CD4-positive, alpha-beta T cell (primary cell): ENCODE results near the gene UBXN7. TPM values are rescaled to one million over a fixed set of nuclear protein-coding genes. Genes with fewer than 3 reads are reported as not detected.
"Not testable (repeated sequence)": the region's sequence is repeated elsewhere in the genome, so short reads cannot be mapped to it uniquely, and the experiment has no call there.

ENCODE experiments used
- ATAC-seq: fragments of 200-7000 bp; cut with Tn5 transposase; one replicate; pipeline ENCODE4 v1.10.0; 2022; ENCODE audit warnings: mild to moderate bottlenecking; ENCODE audit not compliant: poor library complexity
- CTCF ChIA-PET: fragments of 350-600 bp; sonication (Branson Sonifier 250); formaldehyde crosslinking; loops from one replicate; lab custom pipeline; 2021; ENCODE audit warnings: antibody characterized with exemption, inconsistent platforms; lab: Charles Lee
- POLR2A ChIA-PET: fragments of 350-600 bp; sonication (Branson Sonifier 250); formaldehyde crosslinking; loops from one replicate; lab custom pipeline; 2021; ENCODE audit warnings: antibody characterized with exemption, inconsistent platforms; lab: Charles Lee
- DNase-seq, 14 experiments: peaks; one replicate each; pipeline ENCODE4 v3.0.0-alpha.2; 2013 to 2020; ENCODE audit warnings: mixed read lengths in 2 of 14
- H3K27ac ChIP-seq, 2 donors: one replicate each; pipeline versions ENCODE4 v1.5.1 to v1.7.0; 2013; ENCODE audit warnings: low read length in 2 of 2, low read depth in 1 of 2, mild to moderate bottlenecking in 1 of 2
- H3K27me3 ChIP-seq, 2 experiments: 1 replicate in 1 of 2; 2 replicates in 1 of 2; pipeline versions ENCODE4 v1.6.1 to v1.7.0; 2013; ENCODE audit warnings: low read length in 2 of 2, control low read depth in 1 of 2, mild to moderate bottlenecking in 1 of 2, moderate library complexity in 1 of 2; ENCODE audit not compliant: insufficient read depth in 2 of 2, control insufficient read depth in 1 of 2
- H3K36me3 ChIP-seq: one replicate; pipeline ENCODE4 v1.6.1; 2013; ENCODE audit warnings: low read length, control low read depth; ENCODE audit not compliant: insufficient read depth
- H3K4me1 ChIP-seq: one replicate; pipeline ENCODE4 v1.6.1; 2013; ENCODE audit warnings: low read length, control low read depth; ENCODE audit not compliant: insufficient read depth
- H3K4me3 ChIP-seq: one replicate; pipeline ENCODE4 v1.5.1; 2013; ENCODE audit warnings: mild to moderate bottlenecking, low read length, moderate library complexity
- H3K9me3 ChIP-seq, 2 experiments: 1 replicate in 1 of 2; 2 replicates in 1 of 2; pipeline versions ENCODE4 v1.6.1 to v1.7.0; 2013; ENCODE audit warnings: low read length in 2 of 2, mild to moderate bottlenecking in 2 of 2, control low read depth in 1 of 2, moderate library complexity in 1 of 2; ENCODE audit not compliant: control insufficient read depth in 1 of 2, insufficient read depth in 1 of 2
- H3K27ac Mint-ChIP-seq: one replicate; pipeline ENCODE4 v1.8.0; 2020; ENCODE audit warnings: mixed read lengths
- H3K27me3 Mint-ChIP-seq: one replicate; pipeline ENCODE4 v1.8.0; 2021; ENCODE audit warnings: mixed read lengths
- H3K36me3 Mint-ChIP-seq: one replicate; pipeline ENCODE4 v1.8.0; 2021; ENCODE audit warnings: low read depth, mixed read lengths
- H3K4me1 Mint-ChIP-seq: one replicate; pipeline ENCODE4 v1.8.0; 2021; ENCODE audit warnings: low read depth, mixed read lengths
- H3K4me3 Mint-ChIP-seq: one replicate; pipeline ENCODE4 v1.8.0; 2020; ENCODE audit warnings: mild to moderate bottlenecking, mixed read lengths
- H3K9me3 Mint-ChIP-seq: one replicate; pipeline ENCODE4 v1.8.0; 2020; ENCODE audit warnings: mixed read lengths
- intact Hi-C, 2 experiments: fragments of 100-400 bp; cut with DNase I in 1 of 2; cut with micrococcal nuclease in 1 of 2; formaldehyde crosslinking; loops; one replicate each; pipeline versions ENCODE4 v1.15.1 to v1.9.0; 2023 to 2025; cut with DNase I, micrococcal nuclease
- total RNA-seq, 174 experiments: library from RNA in 2 of 174; stranded (reverse) in 2 of 174; gene quantifications; one replicate each; pipeline ENCODE4 v1.2.3 and lab custom pipeline; 2021 to 2026
- TF ChIP-seq, protein P1 (sequence below): fragments of 200-600 bp; IDR thresholded peaks from one replicate; pipeline ENCODE4 v1.8.0; 2022; ENCODE audit warnings: antibody characterized with exemption, mild to moderate bottlenecking

The UBXN7 gene
- total RNA-seq, 2 experiments from 2014 or later: 75.3 to 83.6 TPM

DNA sequence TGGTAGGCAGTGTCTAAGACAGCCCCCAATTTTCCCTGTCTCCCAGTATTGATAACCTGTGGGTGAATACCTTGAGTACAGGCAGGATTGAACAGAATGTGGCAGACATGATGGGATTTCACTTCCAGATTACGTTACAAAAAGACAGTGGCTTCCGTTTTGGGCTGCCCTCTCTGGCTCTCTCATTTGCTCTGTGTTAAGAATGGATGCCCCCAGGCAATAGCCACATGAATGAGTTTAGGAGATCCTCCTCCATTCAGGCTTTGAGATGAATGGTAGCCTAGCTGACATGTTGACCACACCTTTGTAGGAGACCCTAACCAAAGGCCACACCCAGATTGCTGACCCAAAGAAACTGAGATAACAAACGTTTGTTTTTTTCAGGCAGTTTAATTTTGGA is 34.3 kb downstream of the UBXN7 start:
- intact Hi-C loops: no loop called here
- no peak for ATAC-seq
- DNase-seq: no peak
- H3K27me3 ChIP-seq: no peaks in the 10 kb centered on the region
- H3K4me3 ChIP-seq: no peak overlapping the region
- TF ChIP-seq, protein P1, sequence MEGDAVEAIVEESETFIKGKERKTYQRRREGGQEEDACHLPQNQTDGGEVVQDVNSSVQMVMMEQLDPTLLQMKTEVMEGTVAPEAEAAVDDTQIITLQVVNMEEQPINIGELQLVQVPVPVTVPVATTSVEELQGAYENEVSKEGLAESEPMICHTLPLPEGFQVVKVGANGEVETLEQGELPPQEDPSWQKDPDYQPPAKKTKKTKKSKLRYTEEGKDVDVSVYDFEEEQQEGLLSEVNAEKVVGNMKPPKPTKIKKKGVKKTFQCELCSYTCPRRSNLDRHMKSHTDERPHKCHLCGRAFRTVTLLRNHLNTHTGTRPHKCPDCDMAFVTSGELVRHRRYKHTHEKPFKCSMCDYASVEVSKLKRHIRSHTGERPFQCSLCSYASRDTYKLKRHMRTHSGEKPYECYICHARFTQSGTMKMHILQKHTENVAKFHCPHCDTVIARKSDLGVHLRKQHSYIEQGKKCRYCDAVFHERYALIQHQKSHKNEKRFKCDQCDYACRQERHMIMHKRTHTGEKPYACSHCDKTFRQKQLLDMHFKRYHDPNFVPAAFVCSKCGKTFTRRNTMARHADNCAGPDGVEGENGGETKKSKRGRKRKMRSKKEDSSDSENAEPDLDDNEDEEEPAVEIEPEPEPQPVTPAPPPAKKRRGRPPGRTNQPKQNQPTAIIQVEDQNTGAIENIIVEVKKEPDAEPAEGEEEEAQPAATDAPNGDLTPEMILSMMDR: no peak
- Mint-ChIP-seq H3K9me3 (no peaks in the 10 kb centered on the region), H3K27me3 (no peaks in the 10 kb centered on the region), H3K27ac (no peak overlapping the region), H3K36me3 (peaks cover 84% of the 10 kb centered on the region), H3K4me3 (no peak overlapping the region), H3K4me1 (no peaks in the 10 kb centered on the region)
- H3K36me3 ChIP-seq: peaks cover 64% of the 10 kb centered on the region
- CTCF ChIA-PET: interaction anchor here (1.8 kb wide), 1 partner anchor 10 kb away, joined by 4 read pairs; no protein-coding TSS in a partner anchor
- H3K9me3 ChIP-seq: no peaks in the 10 kb centered on the region
- no peak overlapping the region for H3K27ac ChIP-seq
- no peaks in the 10 kb centered on the region for H3K4me1 ChIP-seq
- POLR2A ChIA-PET: interaction anchor here (1.4 kb wide), 1 partner anchor 14 kb away, joined by 3 read pairs; no protein-coding TSS in a partner anchor

DNA sequence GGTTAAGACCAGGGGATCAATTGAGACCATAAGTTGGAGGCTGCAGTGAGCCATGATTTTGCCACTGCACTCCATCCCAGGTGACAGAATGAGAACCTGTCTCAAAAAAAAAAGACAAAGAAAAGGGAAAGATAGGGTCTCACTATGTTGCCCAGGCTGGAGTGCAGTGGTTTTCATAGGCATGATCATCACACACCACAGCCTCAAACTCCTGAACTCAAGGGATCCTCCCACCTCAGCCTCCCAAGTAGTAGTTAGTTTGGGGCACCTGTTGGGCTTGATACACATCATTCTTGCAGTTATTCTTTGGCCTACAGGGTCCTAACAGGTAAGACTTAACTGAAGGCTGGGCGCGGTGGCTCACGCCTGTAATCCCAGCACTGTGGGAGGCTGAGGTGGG is 42.1 kb downstream of the UBXN7 start:
- H3K36me3 Mint-ChIP-seq: peaks cover 92% of the 10 kb centered on the region
- Histone ChIP-seq H3K36me3 (peaks cover 47% of the 10 kb centered on the region), H3K4me1 (no peaks in the 10 kb centered on the region), H3K9me3 (peaks cover 0 to 7% of the 10 kb centered on the region in 2 experiments), H3K4me3 (no peak overlapping the region), H3K27me3 (no peaks in the 10 kb centered on the region), H3K27ac (no peak overlapping the region)
- no peak for DNase-seq
- no peak for ATAC-seq
- TF ChIP-seq, protein P1: no peak
- ChIA-PET CTCF (no interaction called here), POLR2A (no interaction called here)
- intact Hi-C loops: no loop called here
- H3K27ac Mint-ChIP-seq: no peak overlapping the region
- H3K9me3 Mint-ChIP-seq: peaks cover 2% of the 10 kb centered on the region
- H3K4me1 Mint-ChIP-seq: peaks cover 4% of the 10 kb centered on the region
- no peak overlapping the region for H3K4me3 Mint-ChIP-seq
- H3K27me3 Mint-ChIP-seq: no peaks in the 10 kb centered on the region

DNA sequence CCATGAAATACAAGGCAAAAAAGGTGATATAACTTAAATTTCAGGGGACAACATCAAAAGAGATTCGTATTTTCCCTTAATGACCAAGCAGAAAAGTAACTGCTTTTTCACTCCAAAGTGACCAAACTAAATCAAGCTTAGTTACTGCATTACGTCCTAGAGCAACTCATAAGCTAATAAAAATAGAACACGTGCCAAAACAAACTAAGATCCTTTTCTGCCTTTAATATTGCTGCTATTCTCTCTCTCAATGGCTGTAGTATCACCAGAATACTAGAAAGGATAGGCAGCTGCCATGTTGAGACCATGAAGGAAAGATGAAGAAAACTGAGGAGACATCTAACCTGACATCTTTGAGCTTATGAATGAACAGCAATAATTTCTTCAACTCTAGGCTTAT is 43.3 kb downstream of the UBXN7 start:
- H3K4me3 ChIP-seq: no peak overlapping the region
- H3K27me3 ChIP-seq: no peaks in the 10 kb centered on the region
- peaks cover 0 to 8% of the 10 kb centered on the region in 2 experiments for H3K9me3 ChIP-seq
- Mint-ChIP-seq H3K27ac (no peak overlapping the region), H3K27me3 (no peaks in the 10 kb centered on the region), H3K4me1 (peaks cover 10% of the 10 kb centered on the region), H3K9me3 (peaks cover 2% of the 10 kb centered on the region), H3K4me3 (no peak overlapping the region), H3K36me3 (peaks cover 91% of the 10 kb centered on the region)
- ChIA-PET POLR2A (no interaction called here), CTCF (no interaction called here)
- TF ChIP-seq, protein P1: no peak
- H3K27ac ChIP-seq: no peak overlapping the region
- H3K36me3 ChIP-seq: peaks cover 46% of the 10 kb centered on the region
- DNase-seq (no peak), ATAC-seq (no peak)
- H3K4me1 ChIP-seq: no peaks in the 10 kb centered on the region
- intact Hi-C loops: no loop called here

DNA sequence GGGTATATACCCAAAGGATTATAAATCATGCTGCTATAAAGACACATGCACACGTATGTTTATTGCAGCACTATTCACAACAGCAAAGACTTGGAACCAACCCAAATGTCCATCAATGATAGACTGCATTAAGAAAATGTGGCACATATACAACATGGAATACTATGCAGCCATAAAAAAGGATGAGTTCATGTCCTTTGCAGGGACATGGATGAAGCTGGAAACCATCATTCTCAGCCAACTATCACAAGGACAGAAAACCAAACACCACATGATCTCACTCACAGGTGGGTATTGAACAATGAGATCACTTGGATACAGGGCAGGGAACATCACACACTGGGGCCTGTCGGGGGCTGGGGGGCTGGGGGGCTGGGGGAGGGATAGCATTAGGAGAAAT is 44.3 kb downstream of the UBXN7 start:
- H3K9me3 Mint-ChIP-seq, H3K4me1 ChIP-seq, H3K4me3 Mint-ChIP-seq, DNase-seq, POLR2A ChIA-PET, H3K27ac Mint-ChIP-seq, intact Hi-C loops, H3K27ac ChIP-seq, CTCF ChIA-PET, ATAC-seq, H3K27me3 Mint-ChIP-seq, H3K4me3 ChIP-seq, H3K9me3 ChIP-seq, H3K27me3 ChIP-seq: not testable (repeated sequence)
- peaks cover 91% of the 10 kb centered on the region for H3K36me3 Mint-ChIP-seq
- peaks cover 18% of the 10 kb centered on the region for H3K4me1 Mint-ChIP-seq
- peaks cover 39% of the 10 kb centered on the region for H3K36me3 ChIP-seq

DNA sequence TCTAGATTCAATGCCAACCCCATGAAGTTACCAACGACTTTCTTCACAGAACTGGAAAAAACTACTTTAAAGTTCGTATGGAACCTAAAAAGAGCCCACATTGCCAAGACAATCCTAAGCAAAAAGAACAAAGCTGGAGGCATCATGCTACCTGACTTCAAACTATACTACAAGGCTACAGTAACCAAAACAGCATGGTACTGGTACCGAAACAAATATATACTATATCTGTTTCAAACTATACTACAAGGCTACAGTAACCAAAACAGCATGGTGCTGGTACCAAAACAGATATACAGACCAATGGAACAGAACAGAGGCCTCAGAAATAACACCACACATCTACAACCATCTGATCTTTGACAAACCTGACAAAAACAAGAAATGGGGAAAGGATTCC is 45.4 kb downstream of the UBXN7 start:
- H3K27ac Mint-ChIP-seq, H3K9me3 ChIP-seq, H3K9me3 Mint-ChIP-seq, H3K27me3 ChIP-seq, intact Hi-C loops, ATAC-seq, H3K4me3 Mint-ChIP-seq, H3K27ac ChIP-seq, H3K4me3 ChIP-seq, POLR2A ChIA-PET, H3K27me3 Mint-ChIP-seq, DNase-seq, CTCF ChIA-PET, H3K4me1 ChIP-seq: not testable (repeated sequence)
- H3K36me3 Mint-ChIP-seq: peaks cover 93% of the 10 kb centered on the region
- peaks cover 23% of the 10 kb centered on the region for H3K4me1 Mint-ChIP-seq
- peaks cover 31% of the 10 kb centered on the region for H3K36me3 ChIP-seq
